ENCODE results near the gene ANO7.

ANO7 gene, protein sequence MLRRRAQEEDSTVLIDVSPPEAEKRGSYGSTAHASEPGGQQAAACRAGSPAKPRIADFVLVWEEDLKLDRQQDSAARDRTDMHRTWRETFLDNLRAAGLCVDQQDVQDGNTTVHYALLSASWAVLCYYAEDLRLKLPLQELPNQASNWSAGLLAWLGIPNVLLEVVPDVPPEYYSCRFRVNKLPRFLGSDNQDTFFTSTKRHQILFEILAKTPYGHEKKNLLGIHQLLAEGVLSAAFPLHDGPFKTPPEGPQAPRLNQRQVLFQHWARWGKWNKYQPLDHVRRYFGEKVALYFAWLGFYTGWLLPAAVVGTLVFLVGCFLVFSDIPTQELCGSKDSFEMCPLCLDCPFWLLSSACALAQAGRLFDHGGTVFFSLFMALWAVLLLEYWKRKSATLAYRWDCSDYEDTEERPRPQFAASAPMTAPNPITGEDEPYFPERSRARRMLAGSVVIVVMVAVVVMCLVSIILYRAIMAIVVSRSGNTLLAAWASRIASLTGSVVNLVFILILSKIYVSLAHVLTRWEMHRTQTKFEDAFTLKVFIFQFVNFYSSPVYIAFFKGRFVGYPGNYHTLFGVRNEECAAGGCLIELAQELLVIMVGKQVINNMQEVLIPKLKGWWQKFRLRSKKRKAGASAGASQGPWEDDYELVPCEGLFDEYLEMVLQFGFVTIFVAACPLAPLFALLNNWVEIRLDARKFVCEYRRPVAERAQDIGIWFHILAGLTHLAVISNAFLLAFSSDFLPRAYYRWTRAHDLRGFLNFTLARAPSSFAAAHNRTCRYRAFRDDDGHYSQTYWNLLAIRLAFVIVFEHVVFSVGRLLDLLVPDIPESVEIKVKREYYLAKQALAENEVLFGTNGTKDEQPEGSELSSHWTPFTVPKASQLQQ
- total RNA-seq, result 0 to 0.97 (median 0.52) reads per million in 4 experiments

DNA sequence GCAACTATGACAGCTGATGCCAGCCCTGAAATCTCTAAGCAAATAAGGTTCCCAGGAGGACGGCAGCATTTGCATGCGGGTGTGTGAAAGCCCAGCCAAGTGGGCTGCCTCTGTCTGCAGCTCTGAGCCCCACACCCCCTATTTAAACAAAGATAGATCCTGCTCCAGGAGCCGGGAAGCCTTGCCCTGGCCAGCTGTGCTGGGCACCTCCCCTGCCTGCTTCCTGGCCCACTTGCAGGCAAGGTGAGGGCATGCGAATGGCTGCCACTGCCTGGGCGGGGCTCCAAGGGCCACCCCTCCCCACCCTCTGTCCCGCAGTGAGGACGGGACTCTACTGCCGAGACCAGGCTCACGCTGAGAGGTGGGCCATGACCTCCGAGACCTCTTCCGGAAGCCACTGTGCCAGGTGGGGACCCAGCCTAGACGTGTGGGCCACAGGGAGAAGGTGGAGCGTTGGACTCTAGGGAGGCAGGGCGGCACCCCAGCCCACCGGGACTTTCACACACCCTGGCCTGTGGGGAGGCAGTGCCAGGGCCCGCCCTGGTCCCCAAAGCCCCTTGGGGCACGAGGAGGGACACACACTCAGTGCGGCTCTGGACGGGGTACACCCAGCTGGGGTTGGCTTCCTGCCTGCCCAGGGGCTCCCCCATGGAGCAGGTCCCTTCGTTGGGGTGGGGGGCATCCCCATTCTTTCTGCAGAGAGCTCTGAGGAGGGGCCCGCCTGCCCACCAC is at the start of gene ANO7:
Gene ANO7 (plus strand): TSS at position 317 of the 732 bp plus-strand sequence. CDS start 1,387 bp downstream, outside the sequence.
- no peak for DNase-seq

DNA sequence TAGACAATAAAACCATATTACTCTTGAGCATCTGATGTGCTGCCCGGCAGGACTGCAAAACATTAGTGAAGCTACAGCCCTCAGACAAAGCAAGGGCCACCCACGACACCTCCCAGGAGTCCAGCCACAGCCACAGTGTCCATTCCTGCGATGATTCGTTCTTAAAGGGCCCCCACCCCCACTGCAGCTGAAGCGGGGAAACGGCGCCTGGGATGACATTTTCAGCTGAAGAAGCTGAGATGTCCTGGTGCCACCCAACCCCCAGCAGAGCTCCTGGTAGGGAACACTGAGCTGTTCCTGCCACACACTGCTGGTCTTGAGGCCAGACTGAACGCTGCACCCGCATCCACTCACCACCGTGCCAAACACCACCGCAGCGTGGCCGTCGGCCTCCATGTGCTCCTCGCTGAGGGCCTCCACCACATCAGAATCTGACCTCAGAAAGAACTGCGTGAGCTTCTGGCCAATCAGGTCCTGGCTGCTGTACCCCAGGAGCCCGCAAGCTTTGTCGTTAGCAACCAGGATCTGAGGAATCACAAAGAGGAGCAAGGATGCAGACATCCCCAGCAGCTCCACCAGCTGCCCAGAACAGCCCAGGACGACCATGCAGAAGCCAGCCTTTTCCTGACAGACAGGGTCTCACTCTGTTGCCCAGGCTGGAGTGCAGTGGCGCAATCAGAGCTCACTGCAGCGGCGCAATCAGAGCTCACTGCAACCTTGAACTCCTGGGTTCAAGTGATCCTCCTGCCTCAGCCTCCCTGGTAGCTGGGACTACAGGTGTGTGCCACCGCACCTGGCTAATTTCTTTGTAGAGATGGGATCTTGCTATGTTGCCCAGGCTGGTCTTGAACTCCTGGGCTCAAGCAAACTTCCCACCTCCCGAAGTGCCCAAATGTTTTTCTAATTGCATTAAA is 48.7 kb upstream of the ANO7 start:
- no peak for DNase-seq

DNA sequence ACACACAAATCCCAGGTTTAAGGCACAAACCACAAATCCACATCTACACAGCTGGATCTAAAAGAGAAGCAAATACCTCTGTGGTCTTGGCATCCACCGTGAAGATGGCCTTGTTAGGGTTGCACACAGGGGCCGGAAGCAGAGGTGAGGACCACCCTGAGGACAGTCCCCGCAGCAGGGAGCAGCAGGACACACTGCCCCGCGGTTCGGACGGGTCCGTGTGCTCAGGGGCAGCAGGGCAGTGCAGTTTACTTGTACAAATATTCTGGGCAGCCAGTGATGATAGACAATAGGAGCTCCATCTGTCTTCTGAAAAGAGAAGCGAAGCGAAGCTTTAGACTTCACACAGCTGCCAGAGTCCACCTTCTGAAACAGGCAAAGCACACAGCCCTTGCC is 48.0 kb upstream of the ANO7 start:
- DNase-seq, result no peak

DNA sequence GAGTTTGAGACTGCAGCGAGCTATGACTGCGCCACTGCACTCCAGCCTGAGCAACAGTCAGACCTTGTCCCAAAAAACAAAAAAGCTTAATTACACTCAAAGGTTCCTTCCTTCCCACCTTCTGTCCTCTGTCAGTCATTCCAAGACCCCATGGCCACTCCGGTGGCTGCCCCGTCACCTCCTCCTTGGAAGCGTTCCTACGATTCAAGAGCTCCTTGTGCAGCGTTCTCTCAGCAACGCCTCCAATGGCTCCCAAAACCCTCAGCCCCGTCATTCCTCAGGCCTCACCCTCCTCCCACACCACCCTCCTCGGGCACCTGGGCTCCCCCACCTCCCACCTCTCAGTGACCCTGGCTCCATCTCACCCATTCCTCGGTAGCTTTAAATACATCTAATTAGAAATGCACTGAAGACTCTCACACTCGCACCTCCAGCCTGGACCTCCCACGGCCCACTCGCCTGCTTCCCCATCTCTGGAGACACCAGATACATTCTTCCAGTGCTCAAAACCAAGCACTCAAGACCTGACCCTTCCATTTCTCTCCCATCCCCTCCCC is 47.2 kb upstream of the ANO7 start:
- no peak for DNase-seq

DNA sequence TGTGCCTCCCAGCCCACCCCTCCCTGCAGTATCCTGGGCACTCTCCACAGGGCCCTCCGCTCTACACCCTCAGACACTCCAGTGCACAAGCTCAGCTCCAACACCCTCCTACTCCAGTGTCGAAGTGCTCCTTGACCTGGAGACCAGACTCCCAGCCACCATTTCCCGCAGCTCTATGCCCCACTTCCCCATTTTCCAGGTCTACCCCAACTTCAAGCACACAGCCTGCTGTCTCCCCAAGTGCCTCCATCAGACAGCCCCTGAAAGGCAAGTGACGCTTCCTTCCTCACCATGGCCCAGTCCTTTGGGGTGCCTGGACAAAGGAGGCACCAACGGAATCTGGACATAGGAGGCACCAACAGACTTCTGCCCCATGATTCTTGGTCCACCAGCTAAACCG is 46.4 kb upstream of the ANO7 start:
- DNase-seq, result no peak

DNA sequence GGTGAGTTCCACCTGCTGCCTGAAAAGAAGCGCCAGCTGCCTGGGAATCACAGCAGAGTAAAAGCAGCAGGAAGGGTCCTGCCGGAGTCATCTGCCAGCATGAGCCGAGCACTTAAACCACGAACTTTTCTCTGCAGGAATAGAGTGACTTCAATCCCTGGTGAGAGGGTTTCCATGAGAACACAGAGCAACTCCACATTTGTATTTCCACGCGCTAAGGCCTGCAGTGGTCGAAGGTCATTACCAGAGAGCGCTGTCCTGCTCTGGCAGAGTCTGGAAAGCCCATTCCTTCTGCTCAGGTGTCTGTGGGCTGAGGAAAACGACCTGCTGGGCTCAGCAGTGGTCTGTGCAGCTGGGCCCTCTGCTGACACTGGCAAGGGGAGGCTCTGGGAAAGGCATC is 45.9 kb upstream of the ANO7 start:
- no peak for DNase-seq

DNA sequence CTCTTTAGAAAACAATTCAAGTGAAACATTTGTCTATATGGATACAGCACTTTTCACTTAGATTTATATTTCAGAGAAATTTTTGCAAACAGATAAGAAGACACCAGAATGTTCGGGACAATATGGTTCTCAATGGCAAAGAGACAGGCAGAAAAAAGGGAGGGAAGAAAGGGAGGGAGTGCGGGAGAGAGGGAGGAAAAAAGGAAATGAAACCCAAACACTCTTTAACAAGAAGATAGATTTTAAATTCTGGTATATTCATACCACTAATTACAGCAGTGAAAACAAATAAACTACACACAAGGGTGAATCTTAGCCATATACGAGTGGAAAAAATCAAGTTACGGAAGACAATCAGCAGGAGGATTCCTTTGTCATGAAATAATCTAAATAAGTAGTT is 42.2 kb upstream of the ANO7 start:
- DNase-seq, result no peak

DNA sequence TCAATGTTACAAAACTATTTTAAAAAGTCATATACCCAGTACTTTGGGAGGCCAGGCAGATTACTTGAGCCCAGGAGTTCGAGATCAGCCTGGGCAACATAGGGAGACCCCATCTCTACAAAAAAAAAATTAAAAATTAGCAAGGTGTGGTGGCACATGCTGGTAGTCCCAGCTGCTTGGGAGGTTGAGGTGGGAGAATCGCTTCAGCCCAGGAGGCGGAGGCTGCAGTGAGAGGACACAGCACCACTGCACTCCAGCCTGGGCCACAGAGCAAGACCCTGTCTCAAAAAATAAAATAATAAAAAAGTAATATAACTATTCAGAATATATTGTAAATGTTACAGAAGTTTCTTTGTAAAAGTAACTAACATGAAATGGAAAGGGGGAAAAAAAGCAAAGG is 41.1 kb upstream of the ANO7 start:
- DNase-seq, result no peak

DNA sequence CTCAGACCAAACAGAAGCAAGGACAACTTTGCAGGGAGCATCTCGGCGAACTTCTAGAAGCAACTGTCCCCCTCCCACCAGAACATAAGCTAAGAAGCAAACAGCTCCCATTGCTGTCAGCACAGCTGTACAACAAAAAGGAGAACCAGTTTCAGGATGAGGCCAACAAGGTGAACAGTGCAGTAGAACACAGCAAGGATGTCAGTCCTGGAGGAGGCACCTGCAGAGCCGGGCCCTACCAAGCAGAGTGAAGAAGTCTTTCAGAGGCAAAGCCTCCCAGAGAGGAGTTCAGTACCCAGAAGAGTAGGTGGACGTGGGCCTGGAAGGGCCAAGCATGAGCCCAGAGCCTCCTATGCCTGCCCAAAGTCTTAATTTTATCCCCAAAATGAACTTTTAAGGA is 40.2 kb upstream of the ANO7 start:
- DNase-seq, result no peak

DNA sequence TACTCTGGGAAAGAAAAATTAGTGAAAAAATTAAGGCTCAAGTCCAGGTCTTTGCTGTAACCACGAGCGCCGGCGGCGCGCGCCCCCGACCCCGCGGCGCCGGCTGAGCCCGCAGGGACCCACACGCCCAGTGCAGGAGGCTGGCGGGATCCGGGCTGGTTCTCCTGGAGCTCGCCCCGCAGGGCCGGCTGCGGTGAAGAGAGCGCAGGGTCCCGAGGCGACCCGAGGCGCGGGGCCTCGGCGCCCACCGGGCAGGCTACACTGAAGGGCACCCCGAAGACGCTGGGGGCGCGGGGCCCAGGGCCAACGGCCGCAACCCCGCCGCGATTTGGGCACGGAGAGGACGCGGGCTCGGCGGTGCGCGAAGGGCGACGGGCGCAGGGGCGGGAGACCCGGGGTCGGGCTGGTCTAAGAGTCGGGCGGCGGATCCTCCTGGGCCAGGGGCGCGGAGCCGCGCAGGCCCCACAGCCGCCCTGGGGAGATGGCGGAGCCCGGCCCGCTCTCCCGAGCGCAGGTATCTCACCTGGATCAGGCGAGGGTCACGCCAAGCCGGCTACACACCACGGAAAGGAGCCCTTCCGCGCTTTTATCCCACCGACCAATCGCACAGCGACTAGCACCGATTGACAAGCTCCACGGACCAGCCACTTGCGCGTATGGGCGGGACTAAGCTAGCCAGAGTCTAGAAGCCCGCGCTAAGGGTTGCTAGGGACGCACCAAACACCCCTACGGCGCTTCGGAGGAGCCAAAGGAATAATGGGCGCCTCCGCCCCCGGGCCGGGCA is 39.4 kb upstream of the ANO7 start, which contains the start of gene PASK:
Gene PASK (minus strand): TSS at position 582 of the 784 bp plus-strand sequence. CDS start 6,440 bp downstream, outside the sequence.
- DNase-seq, result peak; percentile 89

DNA sequence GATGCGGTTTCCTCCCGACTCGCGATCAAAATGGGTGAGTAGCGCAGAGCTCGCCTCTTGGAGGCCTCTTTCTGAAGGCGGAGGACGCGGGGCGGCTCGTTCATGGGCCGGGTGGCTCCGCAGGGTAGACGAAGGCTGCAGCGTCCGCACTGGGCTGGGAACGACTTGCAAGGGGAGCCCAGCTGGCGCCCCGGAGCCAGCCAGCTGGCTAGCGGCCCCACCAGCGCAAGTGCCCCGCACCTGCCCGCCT is 38.9 kb upstream of the ANO7 start:
- no peak for DNase-seq

DNA sequence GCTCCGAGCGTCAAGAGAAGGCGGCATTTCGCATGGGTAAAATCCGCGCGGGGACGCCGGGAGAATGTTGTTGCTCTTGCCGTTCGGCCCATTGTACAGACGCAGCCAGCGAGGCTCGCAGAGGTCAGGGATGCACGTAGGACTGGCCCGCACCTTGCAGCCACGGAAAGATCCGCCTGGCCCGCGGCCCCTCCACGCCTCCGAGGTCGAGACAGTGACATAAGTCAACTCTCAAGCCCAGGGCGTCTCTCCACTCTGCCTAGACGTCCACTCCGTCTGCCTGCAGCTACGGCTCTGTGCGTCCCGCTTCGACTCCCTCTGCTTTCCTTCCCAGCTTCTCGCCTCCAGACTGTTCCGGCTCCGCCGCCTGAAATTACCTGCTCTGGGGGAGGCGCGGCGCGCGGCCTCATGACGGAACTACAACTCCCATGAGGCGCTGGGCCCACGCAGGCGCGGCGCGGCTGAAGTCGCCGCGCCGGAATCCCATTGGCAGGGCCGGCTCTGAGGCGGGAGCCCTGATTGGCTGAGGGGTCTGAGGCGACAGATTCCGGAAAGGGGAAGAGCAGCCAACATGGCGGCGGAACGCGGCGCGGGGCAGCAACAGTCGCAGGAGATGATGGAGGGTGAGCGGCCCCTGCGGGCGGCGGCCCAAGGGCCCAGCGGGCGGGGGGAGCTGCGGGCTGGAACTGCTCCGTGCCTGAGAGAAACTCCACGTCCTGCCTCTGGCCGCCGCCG is 38.4 kb upstream of the ANO7 start, which contains the start of gene PPP1R7:
Gene PPP1R7 (plus strand): TSS at position 543 of the 735 bp plus-strand sequence. CDS start 29 bp downstream, at position 572.
- DNase-seq, result peak; percentile 92

DNA sequence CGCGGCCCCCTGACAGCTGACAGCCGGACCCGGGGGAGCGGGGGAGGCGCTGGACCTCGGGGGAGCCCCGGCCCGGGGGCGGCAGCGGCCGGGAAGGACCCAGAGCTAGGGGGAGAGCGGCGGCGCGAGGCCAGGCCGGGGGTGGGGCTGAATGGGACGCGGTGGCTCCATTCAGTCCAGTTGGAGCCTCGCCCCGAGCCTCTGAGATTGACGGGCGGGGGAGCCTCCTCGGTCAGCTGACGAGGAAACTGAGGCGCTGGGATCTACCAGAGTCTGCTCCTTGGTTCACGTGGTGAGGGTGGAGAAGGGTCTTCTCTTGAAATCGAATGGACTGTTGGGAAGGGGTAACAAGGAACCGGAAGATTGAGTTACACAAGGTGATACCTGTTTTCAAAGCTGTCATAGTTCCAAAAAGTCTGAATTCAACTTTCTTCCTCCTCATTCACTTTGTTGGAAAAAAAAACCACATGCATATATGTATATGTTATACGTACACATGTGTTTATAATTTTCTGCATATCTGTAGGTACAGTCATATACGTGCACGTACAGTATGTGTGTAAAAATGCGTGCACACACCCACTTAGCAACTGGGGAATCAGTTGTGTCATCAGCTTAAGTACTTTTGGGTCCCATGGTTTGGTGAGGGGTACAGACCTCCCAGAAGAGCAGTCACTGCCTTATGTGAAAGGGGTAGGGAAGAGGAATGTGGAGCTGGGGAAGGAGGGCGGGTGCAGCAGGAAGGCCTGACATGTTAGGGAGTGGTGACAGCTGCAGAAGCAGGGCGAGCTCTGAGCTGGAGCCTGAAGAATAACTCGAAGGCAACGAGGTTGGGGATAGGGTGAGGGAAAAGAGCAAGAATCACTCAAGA is 37.6 kb upstream of the ANO7 start:
- DNase-seq, result no peak

DNA sequence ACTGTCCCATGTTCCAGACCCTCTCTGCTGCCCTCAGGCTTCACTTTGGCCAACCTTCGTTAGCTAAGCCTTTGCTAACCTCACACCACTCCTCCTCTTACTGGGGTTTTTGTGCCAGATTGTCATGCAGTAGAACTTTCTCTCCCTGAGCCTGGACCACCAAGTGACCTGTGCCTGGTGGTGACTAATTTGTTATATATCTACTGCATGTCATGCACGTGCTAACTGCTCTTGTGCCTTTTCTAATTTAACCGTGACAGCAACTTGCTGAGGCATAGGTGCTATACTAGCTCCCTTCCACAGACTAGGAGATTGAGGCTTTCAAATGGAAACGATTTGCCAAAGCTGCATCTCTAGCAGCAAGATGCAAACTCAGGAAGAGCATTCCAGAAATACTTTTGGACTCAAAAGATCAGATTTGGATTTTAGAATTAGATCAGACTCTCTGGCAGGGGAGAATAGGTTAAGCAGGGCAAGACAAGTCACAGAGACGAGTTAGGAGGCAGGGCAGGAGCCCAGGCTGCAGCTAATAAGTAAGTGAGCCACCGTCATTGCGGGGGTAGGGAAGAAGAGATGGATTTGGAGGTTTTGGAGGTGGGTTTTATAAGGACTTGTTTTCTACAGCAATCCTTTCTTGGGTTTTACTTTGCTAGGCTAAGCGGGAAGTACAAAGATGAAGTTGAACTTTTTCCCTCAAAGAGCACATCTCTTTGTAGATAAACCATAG is 36.4 kb upstream of the ANO7 start:
- no peak for DNase-seq

DNA sequence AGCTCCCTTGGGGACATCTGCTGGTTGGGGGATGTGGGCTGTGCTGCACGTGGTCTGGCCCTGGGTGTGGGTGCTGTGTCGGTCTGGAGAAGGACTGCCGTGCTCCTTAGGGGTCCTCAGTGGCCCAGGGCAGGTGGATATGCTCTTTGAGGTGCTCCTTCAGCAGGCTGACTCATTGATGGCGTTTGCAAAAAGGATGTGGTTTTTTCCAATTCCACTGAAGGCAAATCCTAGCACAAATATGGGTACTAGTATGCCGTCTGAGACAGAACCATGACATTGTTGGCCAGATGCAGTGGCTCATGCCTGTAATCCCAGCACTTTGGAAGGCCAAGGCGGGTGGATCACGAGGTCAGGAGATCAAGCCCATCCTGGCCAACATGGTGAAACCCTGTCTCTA is 34.9 kb upstream of the ANO7 start:
- no peak for DNase-seq

DNA sequence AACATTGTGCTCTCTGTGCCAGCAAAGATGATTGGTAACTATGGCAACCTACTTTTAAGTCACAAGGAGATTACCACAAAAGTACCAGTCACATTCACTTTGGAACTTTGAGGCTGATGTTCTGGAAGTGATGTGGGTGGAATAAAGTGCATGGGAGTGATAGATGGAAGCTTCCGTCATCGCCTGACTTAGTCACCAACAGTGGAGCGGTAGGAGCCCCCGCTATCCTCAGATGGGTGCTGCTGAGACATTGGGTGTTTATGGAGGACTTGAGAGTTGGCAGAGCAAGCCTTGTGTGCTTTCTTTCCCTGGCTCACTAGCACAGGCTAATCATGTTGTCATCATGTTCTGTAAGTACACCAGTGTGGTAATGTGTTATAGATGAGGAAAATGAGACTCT is 33.6 kb upstream of the ANO7 start:
- no peak for DNase-seq

DNA sequence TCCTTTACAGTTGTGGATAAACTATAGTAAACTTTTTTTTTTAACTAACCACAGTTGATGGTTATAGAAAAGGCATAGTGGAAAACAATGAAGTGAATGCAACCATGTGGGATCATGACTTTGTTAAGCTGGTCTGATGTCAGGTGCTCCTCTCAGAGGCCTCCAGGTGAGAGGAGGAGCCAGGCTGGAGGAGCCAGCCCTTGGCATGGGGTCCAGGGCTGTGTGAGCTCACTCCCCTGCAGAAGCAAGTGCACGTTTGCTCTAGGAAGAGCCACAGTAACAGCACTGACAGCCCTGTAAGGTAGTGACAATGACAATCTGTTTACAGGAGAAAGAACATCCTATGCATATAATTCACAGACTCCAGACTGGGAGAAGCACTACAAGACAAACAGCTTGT is 32.5 kb upstream of the ANO7 start:
- DNase-seq, result no peak

DNA sequence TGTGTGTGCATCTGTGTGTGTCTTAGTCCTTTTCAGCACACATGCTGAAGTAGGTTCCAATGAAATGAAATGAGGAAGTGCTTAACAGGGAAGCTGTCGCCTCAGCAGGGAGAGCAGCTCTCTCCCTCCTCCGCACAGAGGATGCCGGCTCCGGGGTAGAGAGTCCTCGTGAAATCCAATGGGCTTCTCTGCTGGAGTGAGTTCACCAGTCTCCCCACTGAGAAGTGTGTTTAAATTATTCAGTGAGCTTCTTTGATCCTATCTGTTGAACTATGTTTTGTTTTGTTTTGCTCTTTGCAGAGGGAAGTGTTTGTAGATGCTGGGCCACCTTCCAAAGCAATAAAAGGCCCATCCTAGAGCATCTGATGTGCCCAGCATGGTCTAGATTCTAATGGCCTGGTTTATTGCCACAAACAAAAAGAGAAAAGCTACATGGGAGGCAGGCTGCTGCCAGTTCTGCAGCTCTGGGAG is 31.5 kb upstream of the ANO7 start:
- no peak for DNase-seq
